Measurements from ENCODE around the gene DLL4. TPM values are rescaled to one million over a fixed set of nuclear protein-coding genes. Genes with fewer than 3 reads are reported as not detected.

Gene DLL4
- total RNA-seq, 2 experiments from 2014 or later = 0.15 to 0.19 TPM

- Histone ChIP-seq H2AFZ (ENCODE audit: low read length) (no peak overlapping the region), H3K4me3 (ENCODE audit: low read depth, low read length, poor library complexity, severe bottlenecking) (no peak overlapping the region), H4K20me1 (ENCODE audit: insufficient read depth, low read length) (0 out of 2 replicates have a peak, but pooled peaks cover 4% of the 10 kb centered on the region), H3K79me2 (ENCODE audit: insufficient read depth, low read depth, low read length) (peaks cover 27% of the 10 kb centered on the region), H3K4me2 (ENCODE audit: low read length) (no peak overlapping the region), H3K4me1 (ENCODE audit: insufficient read depth, low read length, poor library complexity, severe bottlenecking) (peaks cover 38% of the 10 kb centered on the region), H3K36me3 (ENCODE audit: insufficient read depth, low read length) (peaks cover 78% of the 10 kb centered on the region), H3K9me3 (ENCODE audit: low read length) (no peaks in the 10 kb centered on the region), H3K9me2 (ENCODE audit: insufficient read depth, low read length) (no peaks in the 10 kb centered on the region), H3K27ac (ENCODE audit: low read depth, low read length, poor library complexity, severe bottlenecking) (no peak overlapping the region)
- no peak for DNase-seq (ENCODE audit: low spot score)
- intact Hi-C loops (cut with micrococcal nuclease; ENCODE audit: unreplicated experiment) = no loop called here
- BruUV-seq (replicated peaks) = no TSS peak
- POLR2A ChIA-PET = no interaction called here
- CTCF ChIA-PET (ENCODE audit: unreplicated experiment) = no interaction called here
- TF ChIP-seq EZH2phosphoT487 (IDR thresholded peaks at IDR 0.05; ENCODE audit: borderline replicate concordance, low read depth, low read length) = no peak
- TF ChIP-seq CTCF (conservative IDR thresholded peaks at IDR 0.05; ENCODE audit: low read length) = no peak
Measured at GRCh38 chr15:40899536-40900207, 29.5 kb upstream of the DLL4 start.

GRCh38 chr15:40900256-40901052 lies 28.7 kb upstream of the DLL4 start:
- POLR2A ChIA-PET = no interaction called here

More at GRCh38 chr15:40900256-40901052, 28.7 kb upstream of the DLL4 start:
- no peaks in the 10 kb centered on the region for H3K9me3 ChIP-seq (ENCODE audit: low read length)
- no peak overlapping the region for H3K4me3 ChIP-seq (ENCODE audit: low read depth, low read length, poor library complexity, severe bottlenecking)
- intact Hi-C loops (cut with micrococcal nuclease; ENCODE audit: unreplicated experiment) = no loop called here
- no peaks in the 10 kb centered on the region for H3K9me2 ChIP-seq (ENCODE audit: insufficient read depth, low read length)
- H3K36me3 ChIP-seq (ENCODE audit: insufficient read depth, low read length) = peaks cover 82% of the 10 kb centered on the region
- CTCF ChIA-PET (ENCODE audit: unreplicated experiment) = no interaction called here
- BruUV-seq (replicated peaks) = no TSS peak
- no peak overlapping the region for H2AFZ ChIP-seq (ENCODE audit: low read length)
- H3K79me2 ChIP-seq (ENCODE audit: insufficient read depth, low read depth, low read length) = peaks cover 19% of the 10 kb centered on the region
- H4K20me1 ChIP-seq (ENCODE audit: insufficient read depth, low read length) = 0 out of 2 replicates have a peak, but pooled peaks cover 4% of the 10 kb centered on the region
- no peak for TF ChIP-seq CTCF (conservative IDR thresholded peaks at IDR 0.05; ENCODE audit: low read length)
- H3K4me1 ChIP-seq (ENCODE audit: insufficient read depth, low read length, poor library complexity, severe bottlenecking) = peaks cover 43% of the 10 kb centered on the region
- DNase-seq (ENCODE audit: low spot score) = no peak
- H3K27ac ChIP-seq (ENCODE audit: low read depth, low read length, poor library complexity, severe bottlenecking) = no peak overlapping the region
- H3K4me2 ChIP-seq (ENCODE audit: low read length) = no peak overlapping the region
